Activated T-helper 17 cell treated with anti-CD3 and anti-CD28 coated beads, Interleukin-2, amount 50 U/mL, for 72 hours (primary cell): ENCODE data around the gene ST3GAL6. TPM values are rescaled to one million over a fixed set of nuclear protein-coding genes. Genes with fewer than 3 reads are reported as not detected.

ENCODE experiments used
- ATAC-seq: fragments of 150-1000 bp; cut with Tn5 transposase; replicated peaks from 2 replicates; pipeline ENCODE4 v1.10.0; 2021; ENCODE audit warnings: mild to moderate bottlenecking, moderate library complexity
- H3K27ac Mint-ChIP-seq: one replicate; pipeline ENCODE4 v1.8.0; 2022; ENCODE audit warnings: mixed read lengths
- H3K27me3 Mint-ChIP-seq: one replicate; pipeline ENCODE4 v1.8.0; 2022; ENCODE audit warnings: mixed read lengths
- H3K36me3 Mint-ChIP-seq: one replicate; pipeline ENCODE4 v1.8.0; 2022; ENCODE audit warnings: low read depth, mild to moderate bottlenecking, mixed read lengths
- H3K4me1 Mint-ChIP-seq: one replicate; pipeline ENCODE4 v1.8.0; 2022; ENCODE audit warnings: mixed read lengths
- H3K4me3 Mint-ChIP-seq: one replicate; pipeline ENCODE4 v1.8.0; 2022; ENCODE audit warnings: mild to moderate bottlenecking, mixed read lengths
- H3K9me3 Mint-ChIP-seq: one replicate; pipeline ENCODE4 v1.8.0; 2022; ENCODE audit warnings: mixed read lengths
- total RNA-seq, 2 donors: library from RNA; stranded (reverse); gene quantifications; one replicate each; pipeline ENCODE4 v1.2.3, GENCODE V29; 2022

ST3GAL6 gene
- total RNA-seq, 2 donors from 2014 or later: not detected

DNA sequence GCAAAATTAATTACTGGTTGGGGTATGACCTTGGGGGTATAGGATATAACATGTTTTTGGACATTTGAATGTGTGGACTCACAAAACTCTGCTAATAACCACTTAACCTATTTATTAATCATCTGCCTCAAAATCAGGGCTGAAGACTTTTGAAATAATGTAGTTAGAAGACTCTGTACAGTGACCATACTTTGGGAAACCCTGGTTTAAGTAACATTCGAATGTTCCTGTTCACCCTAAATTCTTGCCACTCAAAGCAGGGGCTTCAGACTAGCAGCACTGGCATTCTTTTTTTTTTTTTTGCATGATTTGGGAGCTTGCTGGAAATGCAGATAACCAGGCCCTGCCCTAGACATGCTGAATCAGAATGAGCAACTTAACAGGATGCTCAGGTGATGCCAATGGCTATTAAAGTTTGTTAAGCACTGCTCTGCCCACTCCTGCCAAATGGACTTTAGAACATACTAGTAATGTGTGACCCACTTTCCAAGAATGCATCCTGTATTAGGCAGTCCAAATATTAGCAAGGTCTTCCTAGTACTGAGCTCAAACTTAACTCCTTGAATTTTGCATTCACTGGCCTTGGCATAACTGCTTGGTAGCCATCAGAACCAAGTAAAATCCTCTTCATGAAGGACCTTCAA, 12.7 kb upstream of the ST3GAL6 start:
- ATAC-seq: no peak
- Mint-ChIP-seq H3K9me3 (no peaks in the 10 kb centered on the region), H3K4me3 (no peak overlapping the region), H3K36me3 (no peaks in the 10 kb centered on the region), H3K4me1 (no peaks in the 10 kb centered on the region), H3K27me3 (peaks cover 22% of the 10 kb centered on the region), H3K27ac (no peak overlapping the region)

DNA sequence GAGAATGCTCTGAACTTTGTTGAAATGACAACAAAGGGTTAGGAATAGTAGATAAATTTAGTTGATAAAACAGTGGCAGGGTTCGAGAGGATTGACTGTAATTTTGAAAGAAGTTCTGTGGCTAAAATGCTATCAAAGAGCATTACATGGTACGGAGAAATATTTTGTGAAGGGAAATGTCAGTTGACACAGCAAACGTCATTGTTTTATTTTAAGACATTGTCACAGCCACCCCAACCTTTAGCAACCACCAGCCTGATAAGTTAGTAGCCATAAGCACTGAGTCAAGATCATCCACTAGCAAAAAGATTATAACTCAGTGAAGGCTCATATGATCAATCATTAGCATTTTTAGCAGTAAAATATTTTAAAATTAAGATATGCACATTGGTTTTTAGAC, 8.7 kb upstream of the ST3GAL6 start:
- H3K27me3 Mint-ChIP-seq: peaks cover 24% of the 10 kb centered on the region
- ATAC-seq: no peak

GRCh38 chr3:98755601-98756000, 7.5 kb upstream of the ST3GAL6 start:
- no peaks in the 10 kb centered on the region for H3K9me3 Mint-ChIP-seq

More for the DNA sequence above, 8.7 kb upstream of the ST3GAL6 start:
- H3K36me3 Mint-ChIP-seq: no peaks in the 10 kb centered on the region
- H3K4me1 Mint-ChIP-seq: no peaks in the 10 kb centered on the region
- H3K27ac Mint-ChIP-seq: no peak overlapping the region
- H3K4me3 Mint-ChIP-seq: no peak overlapping the region
- no peaks in the 10 kb centered on the region for H3K9me3 Mint-ChIP-seq

GRCh38 chr3:98759629-98760028, 3.5 kb upstream of the ST3GAL6 start:
- Mint-ChIP-seq H3K27ac (no peak overlapping the region), H3K4me1 (no peaks in the 10 kb centered on the region), H3K4me3 (no peak overlapping the region), H3K36me3 (no peaks in the 10 kb centered on the region), H3K9me3 (no peaks in the 10 kb centered on the region), H3K27me3 (peaks cover 27% of the 10 kb centered on the region)
- ATAC-seq: no peak

More at GRCh38 chr3:98755601-98756000, 7.5 kb upstream of the ST3GAL6 start:
- Mint-ChIP-seq H3K4me1 (no peaks in the 10 kb centered on the region), H3K27me3 (peaks cover 27% of the 10 kb centered on the region), H3K36me3 (no peaks in the 10 kb centered on the region), H3K27ac (no peak overlapping the region), H3K4me3 (no peak overlapping the region)
- no peak for ATAC-seq

- ATAC-seq: no peak
- H3K27me3 Mint-ChIP-seq: peaks cover 20% of the 10 kb centered on the region
- no peak overlapping the region for H3K27ac Mint-ChIP-seq
- H3K4me3 Mint-ChIP-seq: no peak overlapping the region
- H3K4me1 Mint-ChIP-seq: no peaks in the 10 kb centered on the region
- no peaks in the 10 kb centered on the region for H3K9me3 Mint-ChIP-seq
- H3K36me3 Mint-ChIP-seq: no peaks in the 10 kb centered on the region
These were observed 1.4 kb upstream of the ST3GAL6 start for GRCh38 chr3:98761643-98762229.

DNA sequence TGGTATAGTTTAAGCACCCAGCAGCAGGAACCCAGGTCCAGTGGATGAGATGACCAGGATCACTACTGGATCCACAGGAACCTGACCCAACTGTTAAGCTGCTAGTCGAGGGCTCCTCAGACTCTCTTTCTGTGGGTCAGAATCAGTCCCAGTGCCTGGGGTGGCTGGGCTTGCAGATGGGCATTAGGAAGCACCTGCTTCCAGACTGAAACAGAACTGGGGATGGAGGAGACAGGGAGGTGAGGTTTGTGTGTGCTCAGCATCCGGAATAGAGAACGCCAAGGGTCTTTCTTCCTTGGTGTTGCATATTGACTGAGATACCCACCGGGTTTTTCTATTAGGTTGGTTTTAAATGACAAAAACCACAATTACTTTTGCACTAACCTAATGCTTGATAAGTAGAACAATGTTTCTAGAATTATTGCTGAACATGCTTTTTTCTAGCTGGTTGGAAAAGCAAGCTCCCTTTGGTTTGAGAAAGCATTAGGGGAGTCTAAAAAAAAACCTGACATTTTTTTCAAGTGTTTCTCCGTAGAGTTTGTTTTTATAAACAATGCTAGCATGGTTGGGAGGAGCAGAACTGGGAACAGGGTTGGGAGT, 779 bp downstream of the ST3GAL6 start:
- H3K4me3 Mint-ChIP-seq: no peak overlapping the region
- H3K36me3 Mint-ChIP-seq: no peaks in the 10 kb centered on the region
- ATAC-seq: no peak
- H3K27me3 Mint-ChIP-seq: peaks cover 30% of the 10 kb centered on the region
- H3K27ac Mint-ChIP-seq: no peak overlapping the region
- no peaks in the 10 kb centered on the region for H3K9me3 Mint-ChIP-seq
- no peaks in the 10 kb centered on the region for H3K4me1 Mint-ChIP-seq

GRCh38 chr3:98764472-98764884, 1.3 kb downstream of the ST3GAL6 start:
- ATAC-seq: no peak
- no peaks in the 10 kb centered on the region for H3K4me1 Mint-ChIP-seq
- H3K9me3 Mint-ChIP-seq: no peaks in the 10 kb centered on the region
- H3K27ac Mint-ChIP-seq: no peak overlapping the region
- H3K27me3 Mint-ChIP-seq: peaks cover 27% of the 10 kb centered on the region
- no peak overlapping the region for H3K4me3 Mint-ChIP-seq
- H3K36me3 Mint-ChIP-seq: no peaks in the 10 kb centered on the region

DNA sequence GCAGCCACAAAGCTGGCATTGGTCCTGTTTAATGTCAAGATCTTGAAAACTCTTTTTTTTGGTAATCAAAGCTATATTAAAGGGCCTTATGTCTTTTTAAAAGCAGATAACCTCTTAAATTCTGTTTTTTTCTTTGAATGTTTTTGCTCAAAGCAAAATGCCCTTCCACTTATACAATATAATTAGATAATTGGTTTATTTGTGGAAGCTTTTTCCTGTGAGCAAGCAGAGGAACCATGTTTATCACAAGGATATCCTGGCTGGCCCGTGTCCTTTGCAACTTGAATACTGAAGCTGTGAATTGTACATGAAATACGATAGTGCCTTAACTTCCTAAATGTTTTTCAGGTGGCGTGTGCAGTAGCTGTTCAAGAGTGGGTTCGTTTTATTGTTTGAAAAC, 2.6 kb downstream of the ST3GAL6 start:
- Mint-ChIP-seq H3K27me3 (peaks cover 28% of the 10 kb centered on the region), H3K9me3 (no peaks in the 10 kb centered on the region), H3K4me3 (no peak overlapping the region), H3K36me3 (no peaks in the 10 kb centered on the region), H3K27ac (no peak overlapping the region), H3K4me1 (no peaks in the 10 kb centered on the region)
- no peak for ATAC-seq

- no peaks in the 10 kb centered on the region for H3K4me1 Mint-ChIP-seq
- no peaks in the 10 kb centered on the region for H3K9me3 Mint-ChIP-seq
- H3K27ac Mint-ChIP-seq: no peak overlapping the region
- H3K27me3 Mint-ChIP-seq: peaks cover 26% of the 10 kb centered on the region
- ATAC-seq: no peak
- no peak overlapping the region for H3K4me3 Mint-ChIP-seq
- H3K36me3 Mint-ChIP-seq: no peaks in the 10 kb centered on the region
These were observed 3.8 kb downstream of the ST3GAL6 start for GRCh38 chr3:98766924-98767323.

- ATAC-seq: no peak
- no peaks in the 10 kb centered on the region for H3K36me3 Mint-ChIP-seq
- H3K4me3 Mint-ChIP-seq: no peak overlapping the region
- peaks cover 19% of the 10 kb centered on the region for H3K27me3 Mint-ChIP-seq
- no peak overlapping the region for H3K27ac Mint-ChIP-seq
- H3K4me1 Mint-ChIP-seq: no peaks in the 10 kb centered on the region
- no peaks in the 10 kb centered on the region for H3K9me3 Mint-ChIP-seq
These were observed 5.8 kb downstream of the ST3GAL6 start for GRCh38 chr3:98768961-98769360.

- Mint-ChIP-seq H3K4me3 (no peak overlapping the region), H3K27ac (no peak overlapping the region), H3K4me1 (no peaks in the 10 kb centered on the region), H3K9me3 (no peaks in the 10 kb centered on the region), H3K36me3 (no peaks in the 10 kb centered on the region), H3K27me3 (peaks cover 21% of the 10 kb centered on the region)
- ATAC-seq: no peak
These were observed 6.3 kb downstream of the ST3GAL6 start for GRCh38 chr3:98769448-98769847.

DNA sequence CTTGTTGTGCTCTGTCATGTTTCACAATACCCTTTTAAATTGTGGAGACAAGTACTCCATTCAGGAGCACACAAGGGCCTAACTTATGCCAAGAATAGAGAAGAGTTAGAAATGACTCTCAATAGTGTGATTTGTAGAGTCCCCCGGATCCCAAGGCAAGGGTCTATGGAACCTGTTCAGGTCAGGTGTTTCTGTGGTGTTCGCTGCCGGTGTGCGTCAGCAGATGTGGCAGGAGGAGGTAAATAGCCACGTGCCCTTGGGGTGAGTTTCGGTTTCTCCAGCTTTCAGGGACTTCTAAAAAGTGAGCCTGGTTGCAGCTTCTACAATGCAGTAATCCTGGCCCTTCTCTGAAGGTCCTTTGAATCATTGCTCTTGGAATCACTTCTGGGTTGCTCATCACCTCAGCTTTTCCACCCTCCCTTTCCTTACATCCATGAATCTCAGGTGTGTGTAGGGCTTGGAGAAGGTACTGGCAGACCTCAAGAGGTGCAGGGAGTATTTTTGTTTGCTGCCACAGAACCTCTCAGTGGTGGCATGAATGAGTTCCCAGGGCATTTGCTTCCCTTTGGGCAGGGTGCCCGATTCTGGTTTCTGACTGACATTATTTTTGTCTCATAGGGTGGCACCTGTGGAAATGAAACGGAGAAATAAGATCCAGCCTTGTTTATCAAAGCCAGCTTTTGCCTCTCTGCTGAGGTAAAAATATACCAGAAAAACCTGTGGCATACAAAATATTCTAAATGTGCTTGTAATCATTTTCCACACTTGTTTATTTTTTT, 7.3 kb downstream of the ST3GAL6 start:
- no peaks in the 10 kb centered on the region for H3K9me3 Mint-ChIP-seq
- ATAC-seq: no peak

DNA sequence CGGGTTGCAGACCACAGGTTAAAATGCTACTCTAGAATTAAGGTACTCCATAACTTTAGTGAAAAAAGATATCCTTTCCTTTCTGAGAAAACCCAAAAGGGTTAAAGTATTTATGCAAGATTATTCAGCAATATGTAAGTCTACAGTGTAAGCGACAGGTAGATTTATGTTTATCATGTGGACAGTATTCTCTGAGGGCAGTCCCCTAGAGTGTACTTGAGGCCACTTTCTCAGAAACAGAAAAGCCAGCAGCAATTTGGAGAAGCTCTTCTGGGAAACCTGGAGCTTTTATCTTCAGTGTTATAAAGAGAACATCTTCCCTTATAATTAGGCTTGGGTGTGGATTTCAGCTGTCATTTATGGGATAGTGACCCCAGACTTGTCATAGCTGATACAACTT, 8.9 kb downstream of the ST3GAL6 start:
- Mint-ChIP-seq H3K27me3 (peaks cover 32% of the 10 kb centered on the region), H3K9me3 (no peaks in the 10 kb centered on the region), H3K4me1 (no peaks in the 10 kb centered on the region), H3K27ac (no peak overlapping the region), H3K4me3 (no peak overlapping the region), H3K36me3 (no peaks in the 10 kb centered on the region)
- no peak for ATAC-seq

More for the DNA sequence above, 7.3 kb downstream of the ST3GAL6 start:
- H3K27me3 Mint-ChIP-seq: peaks cover 27% of the 10 kb centered on the region
- H3K4me3 Mint-ChIP-seq: no peak overlapping the region
- H3K36me3 Mint-ChIP-seq: no peaks in the 10 kb centered on the region
- H3K4me1 Mint-ChIP-seq: no peaks in the 10 kb centered on the region
- H3K27ac Mint-ChIP-seq: no peak overlapping the region

GRCh38 chr3:98775459-98776139, 12.5 kb downstream of the ST3GAL6 start:
- H3K4me1 Mint-ChIP-seq: no peaks in the 10 kb centered on the region
- no peak overlapping the region for H3K4me3 Mint-ChIP-seq
- no peak overlapping the region for H3K27ac Mint-ChIP-seq
- H3K27me3 Mint-ChIP-seq: peaks cover 38% of the 10 kb centered on the region
- no peaks in the 10 kb centered on the region for H3K9me3 Mint-ChIP-seq
- no peaks in the 10 kb centered on the region for H3K36me3 Mint-ChIP-seq
- no peak for ATAC-seq
